NCI-H187 treated with DMSO at 0.1 percent for 48 hours (cell line): ENCODE results near the gene TXN2.
"Not testable (repeated sequence)": the region's sequence is repeated elsewhere in the genome, so short reads cannot be mapped to it uniquely, and the experiment has no call there.

Source experiments
- DNase-seq: peaks from one replicate; lab custom pipeline; 2025; lab: John Stamatoyannopoulos, UW

Gene TXN2

GRCh38 chr22:36455571-36456463 lies 25.6 kb downstream of the TXN2 start:
- DNase-seq = peak; percentile 15

DNA sequence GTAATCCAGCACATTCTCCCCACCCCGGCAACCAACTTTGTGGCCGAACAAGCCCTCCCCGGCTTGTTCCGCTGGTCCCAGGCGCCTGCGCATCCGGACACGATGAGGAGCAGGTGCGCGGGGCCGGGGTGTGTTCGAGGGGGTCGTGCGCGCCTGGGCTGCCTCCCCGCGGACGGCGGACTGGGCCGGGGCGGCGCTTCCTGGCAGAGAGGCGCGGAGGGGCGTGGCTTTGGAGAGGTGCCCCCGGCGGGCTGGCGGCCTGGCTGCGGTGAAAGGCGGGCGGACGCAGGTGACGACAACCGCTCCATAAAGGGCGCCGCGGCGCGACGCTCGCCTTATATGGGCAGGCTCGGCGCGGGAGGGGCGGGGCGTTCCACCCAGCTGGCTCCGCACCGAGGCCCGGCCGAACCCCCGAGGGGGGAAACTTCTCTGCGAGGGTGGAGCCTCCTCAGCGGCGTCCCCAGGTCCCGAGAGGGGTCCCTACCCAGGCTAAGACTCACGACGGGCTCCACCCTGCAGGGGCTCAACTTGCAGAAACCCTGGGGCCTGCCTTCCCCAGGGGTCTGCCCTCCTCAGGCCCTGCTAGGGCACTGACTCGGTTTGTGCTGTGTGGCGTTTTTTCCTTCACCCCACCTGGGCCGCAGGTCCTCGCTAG lies 26.4 kb downstream of the TXN2 start:
- DNase-seq = peak; percentile 14

DNA sequence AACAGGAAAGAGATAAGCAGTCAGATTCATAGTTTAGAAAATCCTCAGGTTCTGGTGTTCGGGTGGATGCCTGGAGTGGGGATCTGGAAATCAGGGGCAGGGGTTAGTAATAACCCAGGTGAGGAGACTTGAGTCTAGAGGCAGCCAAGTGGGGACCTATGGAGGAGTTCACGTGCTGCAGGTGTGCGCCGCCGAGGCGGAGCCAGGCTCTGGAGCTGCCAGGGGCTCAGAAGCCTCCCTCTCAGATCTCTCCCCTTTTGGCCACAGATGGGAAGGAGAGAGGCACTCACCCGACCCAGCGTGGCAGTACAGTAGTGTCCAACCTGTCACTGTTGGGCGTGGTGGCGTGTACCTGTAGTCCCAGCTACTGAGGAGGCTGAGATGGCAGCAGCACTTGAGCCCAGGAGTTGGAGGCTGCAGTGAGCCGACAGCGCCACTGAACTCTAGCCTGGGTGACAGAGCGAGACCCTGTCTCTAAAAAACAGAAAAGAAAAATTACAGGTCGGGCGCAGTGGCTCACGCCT lies 27.5 kb downstream of the TXN2 start:
- no peak for DNase-seq

- DNase-seq = not testable (repeated sequence)
These were observed 28.3 kb downstream of the TXN2 start for GRCh38 chr22:36452978-36453607.

- no peak for DNase-seq
These were observed 29.0 kb downstream of the TXN2 start for GRCh38 chr22:36452250-36452977.

- DNase-seq = not testable (repeated sequence)
These were observed 30.5 kb downstream of the TXN2 start for GRCh38 chr22:36450923-36451322.

GRCh38 chr22:36449596-36450175 lies 31.8 kb downstream of the TXN2 start:
- DNase-seq = no peak

DNA sequence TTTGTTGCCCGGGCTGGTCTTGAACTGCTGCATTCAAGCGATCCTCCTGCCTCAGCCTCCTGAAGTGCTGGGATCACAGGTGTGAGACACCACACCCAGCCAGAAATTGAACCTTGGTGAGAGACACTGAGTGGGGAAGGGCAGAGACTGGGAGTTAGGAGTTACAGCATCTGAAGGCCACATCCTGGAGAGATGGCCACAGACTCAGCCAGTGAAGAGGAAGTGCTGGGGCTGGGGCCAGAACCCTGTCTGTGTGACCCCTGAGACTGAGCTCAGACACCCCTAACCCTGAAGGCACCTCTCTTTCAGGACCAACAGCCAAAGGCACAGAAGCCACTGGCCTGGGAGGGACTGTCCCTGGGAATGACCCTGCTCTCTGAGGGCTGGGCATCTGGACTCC lies 33.8 kb downstream of the TXN2 start:
- no peak for DNase-seq

GRCh38 chr22:36445158-36445668 lies 36.2 kb downstream of the TXN2 start:
- DNase-seq = no peak

DNA sequence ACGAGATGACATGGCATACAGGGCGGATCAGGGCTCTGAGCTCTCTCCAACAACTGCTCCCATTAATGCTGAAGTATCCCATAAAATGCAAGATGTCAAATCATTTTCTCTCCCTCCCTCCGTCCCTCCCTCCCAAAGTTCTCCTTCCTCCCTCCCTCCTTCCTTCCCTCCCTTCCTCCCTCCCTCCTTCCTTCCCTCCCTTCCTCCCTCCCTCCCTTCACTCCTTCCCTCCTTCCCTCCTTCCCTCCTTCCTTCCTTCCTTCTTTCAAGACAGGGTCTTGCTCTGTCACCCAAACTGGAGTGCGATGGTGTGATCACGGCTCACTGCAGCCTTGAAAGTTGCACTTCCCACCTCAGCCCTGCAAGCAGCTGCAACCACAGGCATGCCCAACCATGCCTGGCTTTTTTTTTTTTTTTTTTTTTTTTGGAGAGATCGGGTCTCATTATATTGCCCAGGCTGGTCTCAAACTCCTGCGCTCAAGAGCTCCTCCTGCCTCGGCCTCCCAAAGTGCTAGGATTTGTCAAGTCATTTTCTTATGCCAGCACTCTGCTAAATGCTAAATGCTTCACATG lies 38.2 kb downstream of the TXN2 start:
- no peak for DNase-seq

GRCh38 chr22:36442506-36443197 lies 38.8 kb downstream of the TXN2 start:
- DNase-seq = no peak

DNA sequence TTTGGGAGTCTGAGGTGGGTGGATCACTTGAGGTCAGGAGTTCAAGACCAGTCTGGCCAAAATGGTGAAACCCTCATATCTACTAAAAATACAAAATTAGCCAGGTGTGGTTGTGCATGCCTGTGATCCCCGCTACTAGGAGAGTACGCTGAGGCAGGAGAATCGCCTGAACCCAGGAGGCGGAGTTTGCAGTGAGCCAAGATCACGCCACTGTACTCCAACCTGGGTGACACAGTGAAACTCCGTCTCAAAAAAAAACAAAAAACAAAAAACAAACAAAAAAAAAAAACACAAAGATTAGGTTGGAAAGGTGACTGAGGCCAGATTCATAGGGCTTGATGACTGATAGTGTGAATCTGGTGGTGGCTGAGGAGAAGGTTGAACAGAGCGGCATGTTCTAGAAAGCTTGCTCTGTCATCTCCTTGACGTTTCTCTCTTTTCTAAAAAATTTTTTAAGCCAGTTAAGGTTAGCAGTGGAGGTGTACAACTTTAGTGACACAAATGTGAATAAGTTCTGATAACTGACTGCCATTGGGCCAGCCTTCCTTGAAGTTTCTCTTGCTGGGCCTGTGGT lies 40.9 kb downstream of the TXN2 start:
- DNase-seq = no peak

DNA sequence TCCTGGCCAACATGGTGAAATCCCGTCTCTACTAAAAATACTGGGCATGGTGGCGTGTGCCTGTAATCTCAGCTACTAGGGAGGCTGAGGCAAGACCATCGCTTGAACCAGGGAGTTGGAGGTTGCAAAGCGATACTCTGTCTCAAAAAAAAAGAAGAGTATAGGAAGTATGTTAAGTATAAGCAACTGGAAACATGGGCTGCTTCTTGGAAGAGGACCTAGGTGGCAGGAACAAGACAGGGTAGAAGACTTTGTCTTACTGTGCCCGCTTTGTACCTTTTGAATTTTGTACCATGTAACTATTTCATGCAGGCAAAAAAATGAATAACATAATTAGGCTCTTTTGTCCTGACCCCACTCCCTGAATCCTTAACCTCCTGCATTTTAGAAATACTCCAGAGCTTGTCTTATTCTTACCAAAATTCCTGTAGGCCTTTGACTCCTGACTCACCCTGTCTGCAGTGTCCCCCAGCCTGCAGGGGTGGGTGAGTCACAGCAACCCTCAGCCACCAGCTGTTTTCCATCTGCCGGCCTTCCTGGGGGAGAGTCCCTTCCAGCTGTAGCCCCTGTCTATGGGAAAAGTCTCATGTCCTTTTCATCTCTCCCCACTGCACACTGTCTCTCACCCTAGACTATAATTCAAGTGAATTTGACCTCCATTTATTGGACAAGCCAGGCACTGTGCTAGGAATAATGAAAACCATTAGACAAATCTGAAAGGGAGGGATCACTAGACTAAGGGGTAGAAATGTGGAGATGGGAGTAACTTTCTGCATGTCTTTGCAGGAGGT lies 41.8 kb downstream of the TXN2 start:
- no peak for DNase-seq

- DNase-seq = peak; percentile 55
These were observed 45.7 kb downstream of the TXN2 start for GRCh38 chr22:36435516-36436415.

DNA sequence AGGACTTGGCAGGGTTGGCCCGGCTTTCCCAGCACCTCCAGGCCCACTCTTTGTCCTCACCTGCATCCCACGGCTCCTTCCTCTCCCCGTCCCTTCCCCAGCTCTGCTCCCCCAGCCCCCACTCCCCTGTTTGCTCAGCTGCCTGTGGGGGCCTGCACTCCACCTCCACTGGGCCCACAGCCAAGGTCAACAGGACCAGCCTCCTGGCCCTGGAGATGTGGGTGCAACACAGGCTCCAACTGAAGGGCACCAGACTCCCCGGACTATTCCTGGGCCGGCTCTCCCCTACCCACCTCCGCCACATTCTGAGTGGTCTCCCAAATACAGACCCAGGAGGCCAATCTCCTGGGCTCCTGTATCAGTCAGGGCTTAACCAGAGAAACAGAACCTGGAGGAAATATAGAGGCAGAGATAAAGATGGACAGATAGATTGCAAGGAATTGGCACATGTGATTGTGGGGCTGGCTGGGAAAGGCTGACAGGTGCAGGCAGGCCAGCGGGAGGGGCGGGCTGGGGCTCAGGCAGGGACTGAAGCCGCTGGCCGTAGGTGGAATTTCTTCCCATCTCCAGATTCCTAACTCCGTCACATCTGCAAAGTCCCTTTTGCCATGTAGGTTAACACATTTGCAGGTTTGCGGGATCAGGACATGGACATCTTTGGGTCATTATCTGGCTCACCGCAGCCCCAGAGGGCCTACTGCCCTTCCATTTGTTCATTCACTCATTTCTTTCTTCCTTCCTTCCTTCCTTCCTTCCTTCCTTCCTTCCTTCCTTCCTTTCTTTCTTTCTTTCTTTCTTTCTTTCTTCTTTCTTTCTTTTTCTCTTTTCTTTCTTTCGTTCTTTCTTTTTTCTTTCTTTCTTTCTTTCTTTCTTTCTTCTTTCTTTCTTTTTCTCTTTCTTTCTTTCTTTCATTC lies 47.9 kb downstream of the TXN2 start:
- no peak for DNase-seq

DNA sequence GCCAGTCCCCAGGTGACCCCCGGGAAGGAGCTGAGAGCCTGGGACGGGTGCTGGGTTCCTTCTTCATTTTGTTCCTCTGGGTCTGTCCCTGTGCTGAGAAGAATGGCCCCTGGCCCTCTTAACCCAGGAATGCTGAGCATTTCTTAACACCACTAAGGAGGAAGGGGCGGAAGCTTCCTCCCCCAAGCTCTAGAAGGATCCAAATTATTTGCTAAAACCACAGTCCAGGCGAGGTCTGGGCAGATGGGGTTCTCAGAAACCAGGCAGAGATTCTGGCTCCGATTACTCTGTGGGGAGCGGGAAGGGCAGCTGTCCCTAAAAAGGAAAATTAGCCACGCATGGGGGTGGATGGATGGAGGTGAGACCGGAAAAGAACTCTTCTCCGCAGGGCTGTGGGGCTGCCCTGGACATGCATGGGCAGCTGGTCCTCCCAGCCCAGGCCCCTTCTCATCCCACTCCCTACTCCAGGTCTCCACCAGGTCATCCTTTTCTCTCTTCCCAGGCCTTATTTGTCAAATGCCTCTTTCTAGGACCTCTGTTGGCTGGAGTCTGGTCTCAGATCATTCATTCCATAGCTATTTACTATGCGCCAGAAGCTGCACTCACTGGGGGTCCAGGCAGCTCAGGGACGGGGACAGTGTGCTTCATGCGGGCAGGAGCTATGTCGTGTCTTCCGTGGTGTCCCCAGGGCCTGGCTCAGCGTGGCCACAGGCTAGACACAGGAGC lies 48.7 kb downstream of the TXN2 start:
- no peak for DNase-seq
